ENCODE results near the gene GXYLT2. TPM values are rescaled to one million over a fixed set of nuclear protein-coding genes. Genes with fewer than 3 reads are reported as not detected.

The GXYLT2 gene, protein sequence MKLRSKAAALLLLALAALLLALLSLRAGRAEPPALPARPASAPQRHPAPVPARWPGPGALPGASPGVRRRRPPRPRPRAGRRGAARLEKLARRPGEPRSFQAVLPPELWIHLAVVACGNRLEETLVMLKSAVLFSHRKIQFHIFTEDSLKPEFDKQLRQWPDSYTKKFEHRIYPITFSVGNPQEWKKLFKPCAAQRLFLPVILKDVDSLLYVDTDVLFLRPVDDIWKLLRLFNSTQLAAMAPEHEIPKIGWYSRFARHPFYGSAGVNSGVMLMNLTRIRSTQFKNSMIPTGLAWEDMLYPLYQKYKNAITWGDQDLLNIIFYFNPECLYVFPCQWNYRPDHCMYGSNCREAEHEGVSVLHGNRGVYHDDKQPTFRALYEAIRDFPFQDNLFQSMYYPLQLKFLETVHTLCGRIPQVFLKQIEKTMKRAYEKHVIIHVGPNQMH
- total RNA-seq = 16.2 TPM
- long read RNA-seq, transcript GXYLT2-201 (7 exons, 3,260 nt) = major isoform, 7 of 12 reads
- long read RNA-seq, partial matches to known transcripts = 1 of 12 reads
- long read RNA-seq, other reads (novel, unspliced or antisense) = 4 of 12 reads

GRCh38 chr3:72887705-72888545 lies at the start of gene GXYLT2:
Gene GXYLT2, plus strand, starts transcription at chr3:72888046. Its CDS starts 188 bp downstream, at chr3:72888234.
- Histone ChIP-seq H3K36me3 (no peaks in the 10 kb centered on the region), H3K27ac (replicated peaks) (peak within 1 kb of the TSS; percentile 82), H3K4me3 (peak within 1 kb of the TSS; percentile 66), H3K9me3 (replicated peaks) (peaks cover 6% of the 10 kb centered on the region), H3K27me3 (ENCODE audit: low read depth) (peaks cover 6% of the 10 kb centered on the region), H3K4me1 (peaks cover 42% of the 10 kb centered on the region)
- intact Hi-C loops (cut with micrococcal nuclease) = no loop called here
- DNase-seq = peak; percentile 78
- TF ChIP-seq, protein P1, sequence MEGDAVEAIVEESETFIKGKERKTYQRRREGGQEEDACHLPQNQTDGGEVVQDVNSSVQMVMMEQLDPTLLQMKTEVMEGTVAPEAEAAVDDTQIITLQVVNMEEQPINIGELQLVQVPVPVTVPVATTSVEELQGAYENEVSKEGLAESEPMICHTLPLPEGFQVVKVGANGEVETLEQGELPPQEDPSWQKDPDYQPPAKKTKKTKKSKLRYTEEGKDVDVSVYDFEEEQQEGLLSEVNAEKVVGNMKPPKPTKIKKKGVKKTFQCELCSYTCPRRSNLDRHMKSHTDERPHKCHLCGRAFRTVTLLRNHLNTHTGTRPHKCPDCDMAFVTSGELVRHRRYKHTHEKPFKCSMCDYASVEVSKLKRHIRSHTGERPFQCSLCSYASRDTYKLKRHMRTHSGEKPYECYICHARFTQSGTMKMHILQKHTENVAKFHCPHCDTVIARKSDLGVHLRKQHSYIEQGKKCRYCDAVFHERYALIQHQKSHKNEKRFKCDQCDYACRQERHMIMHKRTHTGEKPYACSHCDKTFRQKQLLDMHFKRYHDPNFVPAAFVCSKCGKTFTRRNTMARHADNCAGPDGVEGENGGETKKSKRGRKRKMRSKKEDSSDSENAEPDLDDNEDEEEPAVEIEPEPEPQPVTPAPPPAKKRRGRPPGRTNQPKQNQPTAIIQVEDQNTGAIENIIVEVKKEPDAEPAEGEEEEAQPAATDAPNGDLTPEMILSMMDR (IDR thresholded peaks at IDR 0.05; ENCODE audit: borderline replicate concordance) = peak; percentile 17

DNA sequence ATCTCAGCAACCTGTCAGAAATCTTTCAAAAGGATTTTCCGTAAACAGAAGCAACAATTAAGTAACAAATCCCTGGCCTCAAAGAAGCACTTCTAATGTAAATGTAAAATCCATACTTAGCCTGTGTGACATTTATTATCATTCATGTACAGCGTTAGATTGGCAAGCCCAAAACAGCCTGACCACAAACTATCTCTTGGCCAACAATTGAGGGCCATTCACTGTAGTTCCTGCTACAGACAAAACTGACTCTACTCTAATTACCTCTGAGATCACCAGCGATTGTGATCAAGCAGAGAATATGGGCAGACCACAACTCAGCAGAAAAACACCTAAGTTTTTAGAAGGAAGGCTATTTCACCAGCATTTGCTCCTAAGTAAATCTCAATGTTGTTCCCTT lies 48.8 kb upstream of the GXYLT2 start:
- intact Hi-C loops (cut with micrococcal nuclease) = no loop called here
- TF ChIP-seq, protein P1 (IDR thresholded peaks at IDR 0.05; ENCODE audit: borderline replicate concordance) = no peak
- peaks cover 54% of the 10 kb centered on the region for H3K36me3 ChIP-seq
- no peak overlapping the region for H3K27ac ChIP-seq (replicated peaks)
- peaks cover 12% of the 10 kb centered on the region for H3K4me1 ChIP-seq
- no peaks in the 10 kb centered on the region for H3K9me3 ChIP-seq (replicated peaks)
- H3K27me3 ChIP-seq (ENCODE audit: low read depth) = no peaks in the 10 kb centered on the region
- no peak for DNase-seq
- no peak overlapping the region for H3K4me3 ChIP-seq

DNA sequence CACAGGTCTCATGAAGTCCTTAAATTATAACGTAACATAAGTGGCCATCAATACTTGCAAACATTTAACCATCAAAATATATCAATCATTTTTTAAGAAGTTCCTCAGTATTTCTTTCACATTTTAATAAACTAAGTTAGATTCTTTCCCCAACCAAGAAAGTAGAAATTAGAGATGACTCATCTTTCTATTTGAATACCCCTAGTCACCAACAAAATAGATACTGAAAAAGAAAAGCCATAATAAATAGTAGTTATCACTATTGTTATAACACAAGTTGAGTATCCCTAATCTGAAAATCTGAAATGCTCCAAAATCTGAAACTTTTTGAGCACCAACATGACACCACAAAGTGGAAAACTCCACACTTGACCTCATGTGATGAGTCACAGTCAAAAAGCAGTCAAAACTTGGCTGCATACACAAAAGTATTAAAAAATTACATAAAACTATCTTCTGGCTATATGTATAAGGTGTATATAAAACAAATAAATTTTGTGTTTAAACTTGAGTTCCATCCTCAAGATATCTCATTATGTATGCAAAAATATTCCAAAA lies 43.3 kb upstream of the GXYLT2 start:
- TF ChIP-seq, protein P1 (IDR thresholded peaks at IDR 0.05; ENCODE audit: borderline replicate concordance) = no peak
- no peaks in the 10 kb centered on the region for H3K27me3 ChIP-seq (ENCODE audit: low read depth)
- no peak overlapping the region for H3K27ac ChIP-seq (replicated peaks)
- H3K4me3 ChIP-seq = no peak overlapping the region
- DNase-seq = no peak
- peaks cover 32% of the 10 kb centered on the region for H3K36me3 ChIP-seq
- peaks cover 43% of the 10 kb centered on the region for H3K4me1 ChIP-seq
- intact Hi-C loops (cut with micrococcal nuclease) = no loop called here
- H3K9me3 ChIP-seq (replicated peaks) = no peaks in the 10 kb centered on the region

- Histone ChIP-seq H3K4me3 (no peak overlapping the region), H3K36me3 (peaks cover 15% of the 10 kb centered on the region), H3K4me1 (peaks cover 45% of the 10 kb centered on the region), H3K27ac (replicated peaks) (no peak overlapping the region), H3K27me3 (ENCODE audit: low read depth) (no peaks in the 10 kb centered on the region), H3K9me3 (replicated peaks) (no peaks in the 10 kb centered on the region)
- TF ChIP-seq, protein P1 (IDR thresholded peaks at IDR 0.05; ENCODE audit: borderline replicate concordance) = no peak
- intact Hi-C loops (cut with micrococcal nuclease) = no loop called here
- DNase-seq = no peak
Measured at GRCh38 chr3:72846166-72846565, 41.7 kb upstream of the GXYLT2 start.

- Histone ChIP-seq H3K27ac (replicated peaks) (peak overlapping the region; percentile 90), H3K36me3 (peaks cover 4% of the 10 kb centered on the region), H3K9me3 (replicated peaks) (no peaks in the 10 kb centered on the region), H3K4me3 (peak overlapping the region; percentile 96), H3K4me1 (peaks cover 45% of the 10 kb centered on the region), H3K27me3 (ENCODE audit: low read depth) (no peaks in the 10 kb centered on the region)
- TF ChIP-seq, protein P1 (IDR thresholded peaks at IDR 0.05; ENCODE audit: borderline replicate concordance) = no peak
- no peak for DNase-seq
- intact Hi-C loops (cut with micrococcal nuclease) = no loop called here
Measured at GRCh38 chr3:72847282-72847681, 40.6 kb upstream of the GXYLT2 start.
